ENCODE data around the gene TNFRSF18. TPM values are rescaled to one million over a fixed set of nuclear protein-coding genes. Genes with fewer than 3 reads are reported as not detected.

Gene TNFRSF18
- polyA plus RNA-seq, 2 of the 4 experiments (the other 2 are of a cell fraction), result not detected

DNA sequence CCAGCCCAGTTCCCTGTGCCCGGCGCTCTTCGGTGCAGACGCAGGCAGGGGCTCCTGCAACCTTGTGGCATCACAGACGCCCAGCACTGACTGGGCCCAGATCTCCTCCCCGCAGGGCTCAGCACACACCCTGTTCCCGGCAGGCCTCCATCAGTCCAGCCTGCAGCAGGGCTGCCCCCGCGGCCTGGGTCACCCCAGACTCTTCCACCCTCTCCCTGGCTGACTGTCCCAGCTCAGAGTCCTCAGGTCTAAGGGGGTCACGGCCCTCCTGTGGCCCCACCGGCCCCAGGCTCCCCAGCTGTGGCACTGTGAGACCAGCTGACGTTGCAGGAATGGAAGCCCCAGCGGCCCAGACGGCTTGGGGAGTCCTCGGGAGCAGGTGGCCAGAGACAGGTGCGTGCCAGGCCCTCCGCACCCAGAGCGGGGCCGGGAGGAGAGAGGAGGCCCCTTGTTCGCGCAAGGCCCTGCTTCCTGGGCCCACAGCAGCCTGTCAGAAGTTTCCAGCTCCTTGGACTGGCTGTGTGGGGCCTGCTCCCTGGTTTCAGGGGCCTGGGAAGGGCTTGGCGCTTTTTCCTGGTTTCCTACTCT lies 29.9 kb upstream of the TNFRSF18 start:
- POLR2A ChIA-PET, result no interaction called here
- H3K4me2 ChIP-seq, result no peak overlapping the region
- peak overlapping the region in 1 of 2 experiments; percentile 55; a peak in 2 of 6 replicates for H3K27ac ChIP-seq
- 90% methylated on average over 6 of the region's 22 CpGs for WGBS (ENCODE audit: missing lambda C conversion rate)
- no peaks in the 10 kb centered on the region for H3K9me3 ChIP-seq
- CTCF ChIA-PET, result interaction anchor here (1.3 to 9.4 kb wide), 2 partner anchors 114 to 252 kb away, joined by 3 to 46 read pairs; no protein-coding TSS in a partner anchor
- H3K4me1 ChIP-seq, result peaks cover 37% of the 10 kb centered on the region
- no peak for FAIRE-seq
- ATAC-seq, result no peak
- no peak for DNase-seq (ENCODE audit: low read depth in 1 of 2, low spot score in 1 of 2)
- no peak overlapping the region for H3K4me3 ChIP-seq
- no peak for TF ChIP-seq CHD2 (IDR thresholded peaks at IDR 0.05; ENCODE audit: low read length, partially characterized antibody)
- no peak for TF ChIP-seq HOXB13 (CRISPR knock-in tag; IDR thresholded peaks at IDR 0.05; ENCODE audit: low read depth)
- no peak for TF ChIP-seq BHLHE40 (IDR thresholded peaks at IDR 0.05; ENCODE audit: low read depth, low read length)
- TF ChIP-seq, protein P1, sequence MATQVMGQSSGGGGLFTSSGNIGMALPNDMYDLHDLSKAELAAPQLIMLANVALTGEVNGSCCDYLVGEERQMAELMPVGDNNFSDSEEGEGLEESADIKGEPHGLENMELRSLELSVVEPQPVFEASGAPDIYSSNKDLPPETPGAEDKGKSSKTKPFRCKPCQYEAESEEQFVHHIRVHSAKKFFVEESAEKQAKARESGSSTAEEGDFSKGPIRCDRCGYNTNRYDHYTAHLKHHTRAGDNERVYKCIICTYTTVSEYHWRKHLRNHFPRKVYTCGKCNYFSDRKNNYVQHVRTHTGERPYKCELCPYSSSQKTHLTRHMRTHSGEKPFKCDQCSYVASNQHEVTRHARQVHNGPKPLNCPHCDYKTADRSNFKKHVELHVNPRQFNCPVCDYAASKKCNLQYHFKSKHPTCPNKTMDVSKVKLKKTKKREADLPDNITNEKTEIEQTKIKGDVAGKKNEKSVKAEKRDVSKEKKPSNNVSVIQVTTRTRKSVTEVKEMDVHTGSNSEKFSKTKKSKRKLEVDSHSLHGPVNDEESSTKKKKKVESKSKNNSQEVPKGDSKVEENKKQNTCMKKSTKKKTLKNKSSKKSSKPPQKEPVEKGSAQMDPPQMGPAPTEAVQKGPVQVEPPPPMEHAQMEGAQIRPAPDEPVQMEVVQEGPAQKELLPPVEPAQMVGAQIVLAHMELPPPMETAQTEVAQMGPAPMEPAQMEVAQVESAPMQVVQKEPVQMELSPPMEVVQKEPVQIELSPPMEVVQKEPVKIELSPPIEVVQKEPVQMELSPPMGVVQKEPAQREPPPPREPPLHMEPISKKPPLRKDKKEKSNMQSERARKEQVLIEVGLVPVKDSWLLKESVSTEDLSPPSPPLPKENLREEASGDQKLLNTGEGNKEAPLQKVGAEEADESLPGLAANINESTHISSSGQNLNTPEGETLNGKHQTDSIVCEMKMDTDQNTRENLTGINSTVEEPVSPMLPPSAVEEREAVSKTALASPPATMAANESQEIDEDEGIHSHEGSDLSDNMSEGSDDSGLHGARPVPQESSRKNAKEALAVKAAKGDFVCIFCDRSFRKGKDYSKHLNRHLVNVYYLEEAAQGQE (IDR thresholded peaks at IDR 0.05), result no peak
- TF ChIP-seq POLR2A (IDR thresholded peaks at IDR 0.05; ENCODE audit: low read length), result no peak
- TF ChIP-seq RCOR1 (IDR thresholded peaks at IDR 0.05; ENCODE audit: low read depth, low read length), result no peak
- TF ChIP-seq EHF (CRISPR knock-in tag; IDR thresholded peaks at IDR 0.05), result no peak
- TF ChIP-seq NFE2L2 (conservative IDR thresholded peaks at IDR 0.05; ENCODE audit: low read length), result no peak
- TF ChIP-seq RARB (CRISPR knock-in tag; IDR thresholded peaks at IDR 0.05), result no peak
- TF ChIP-seq, protein P2, sequence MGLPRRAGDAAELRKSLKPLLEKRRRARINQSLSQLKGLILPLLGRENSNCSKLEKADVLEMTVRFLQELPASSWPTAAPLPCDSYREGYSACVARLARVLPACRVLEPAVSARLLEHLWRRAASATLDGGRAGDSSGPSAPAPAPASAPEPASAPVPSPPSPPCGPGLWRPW (IDR thresholded peaks at IDR 0.05), result no peak
- no peak for TF ChIP-seq USF2 (IDR thresholded peaks at IDR 0.05)
- TF ChIP-seq, protein P3, sequence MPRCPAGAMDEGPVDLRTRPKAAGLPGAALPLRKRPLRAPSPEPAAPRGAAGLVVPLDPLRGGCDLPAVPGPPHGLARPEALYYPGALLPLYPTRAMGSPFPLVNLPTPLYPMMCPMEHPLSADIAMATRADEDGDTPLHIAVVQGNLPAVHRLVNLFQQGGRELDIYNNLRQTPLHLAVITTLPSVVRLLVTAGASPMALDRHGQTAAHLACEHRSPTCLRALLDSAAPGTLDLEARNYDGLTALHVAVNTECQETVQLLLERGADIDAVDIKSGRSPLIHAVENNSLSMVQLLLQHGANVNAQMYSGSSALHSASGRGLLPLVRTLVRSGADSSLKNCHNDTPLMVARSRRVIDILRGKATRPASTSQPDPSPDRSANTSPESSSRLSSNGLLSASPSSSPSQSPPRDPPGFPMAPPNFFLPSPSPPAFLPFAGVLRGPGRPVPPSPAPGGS (IDR thresholded peaks at IDR 0.05), result no peak

- TF ChIP-seq FOSB (CRISPR knock-in tag; IDR thresholded peaks at IDR 0.05) (no peak), POLR2A (IDR thresholded peaks at IDR 0.05; ENCODE audit: low read length) (peak; percentile 35; the same call in 1 of the 2 replicates)
- Histone ChIP-seq H3K9me3 (no peaks in the 10 kb centered on the region), H3K4me3 (no peak overlapping the region), H3K4me1 (peaks cover 42% of the 10 kb centered on the region), H3K4me2 (no peak overlapping the region), H3K27ac (no peak overlapping the region)
- DNase-seq (ENCODE audit: low read depth in 1 of 2, low spot score in 1 of 2) (no peak), ATAC-seq (no peak), FAIRE-seq (no peak)
- ChIA-PET CTCF (interaction anchor here (9.4 kb wide), 1 partner anchor 113 kb away, joined by 46 read pairs; no protein-coding TSS in a partner anchor), POLR2A (no interaction called here)
- 91% methylated on average over 20 of the region's 27 CpGs for WGBS (ENCODE audit: missing lambda C conversion rate)
Observed at GRCh38 chr1:1235016-1235744, 28.8 kb upstream of the TNFRSF18 start.

- no peak for ATAC-seq
- H3K4me2 ChIP-seq, result no peak overlapping the region
- 87% methylated on average over 20 of the region's 28 CpGs for WGBS (ENCODE audit: missing lambda C conversion rate)
- no peak for FAIRE-seq
- no peak for DNase-seq (ENCODE audit: low read depth in 1 of 2, low spot score in 1 of 2)
- H3K4me1 ChIP-seq, result peaks cover 36% of the 10 kb centered on the region
- no peak overlapping the region for H3K4me3 ChIP-seq
- no peak for TF ChIP-seq RCOR1 (IDR thresholded peaks at IDR 0.05; ENCODE audit: low read depth, low read length)
- TF ChIP-seq, protein P3 (IDR thresholded peaks at IDR 0.05), result no peak
- TF ChIP-seq CEBPB (IDR thresholded peaks at IDR 0.05), result no peak
- no peak for TF ChIP-seq CHD2 (IDR thresholded peaks at IDR 0.05; ENCODE audit: low read length, partially characterized antibody)
- no peak for TF ChIP-seq HOXB5 (CRISPR knock-in tag; IDR thresholded peaks at IDR 0.05)
- no peak for TF ChIP-seq RFX5 (IDR thresholded peaks at IDR 0.05)
- TF ChIP-seq RARB (CRISPR knock-in tag; IDR thresholded peaks at IDR 0.05), result no peak
- ChIA-PET POLR2A (no interaction called here), CTCF (interaction anchor here (9.4 kb wide), 1 partner anchor 112 kb away, joined by 46 read pairs; no protein-coding TSS in a partner anchor)
- no peak overlapping the region for H3K27ac ChIP-seq
- no peaks in the 10 kb centered on the region for H3K9me3 ChIP-seq
Observed at GRCh38 chr1:1234180-1234808, 27.9 kb upstream of the TNFRSF18 start.
